Right lobe of liver (tissue), 6 donors: ENCODE measurements around the gene TMIE. TPM values are rescaled to one million over a fixed set of nuclear protein-coding genes. Genes with fewer than 3 reads are reported as not detected.

Source experiments
- ATAC-seq, 4 donors: fragments of 200-7000 bp; cut with Tn5 transposase; one replicate each; pipeline ENCODE4 v1.9.1; 2020; ENCODE audit warnings: mild to moderate bottlenecking in 4 of 4, moderate library complexity in 4 of 4
- DNase-seq, 3 donors: peaks; one replicate each; pipeline ENCODE4 v3.0.0-alpha.2; 2020
- H3K27ac ChIP-seq, 3 donors: fragments of 200-600 bp; one replicate each; pipeline ENCODE4 v1.8.0; 2022
- H3K27me3 ChIP-seq, 2 donors: fragments of 200-600 bp; one replicate each; pipeline ENCODE4 v1.8.0; 2022
- H3K36me3 ChIP-seq, 4 donors: fragments of 200-600 bp; sonication (generic) in 1 of 4; one replicate each; pipeline versions ENCODE4 v1.5.1 to v1.8.0; 2017 to 2022; ENCODE audit warnings: control low read depth in 1 of 4
- H3K4me1 ChIP-seq, 4 donors: fragments of 200-600 bp; sonication (generic) in 1 of 4; one replicate each; pipeline versions ENCODE4 v1.5.1 to v1.8.0; 2017 to 2022; ENCODE audit warnings: control low read depth in 1 of 4
- H3K4me3 ChIP-seq, 3 donors: fragments of 200-600 bp; one replicate each; pipeline ENCODE4 v1.8.0; 2022
- H3K9me3 ChIP-seq, 4 donors: fragments of 200-600 bp; sonication (generic) in 1 of 4; one replicate each; pipeline versions ENCODE4 v1.5.1 to v1.8.0; 2017 to 2022; ENCODE audit warnings: control low read depth in 1 of 4
- POLR2A ChIP-seq: fragments of 450-650 bp; IDR thresholded peaks from one replicate; pipeline ENCODE4 v1.6.1; 2017; ENCODE audit warnings: antibody characterized with exemption, mild to moderate bottlenecking
- WGBS: methylation state at CpG from one replicate; pipeline ENCODE4 v1.1.6; 2018; ENCODE audit warnings: low coverage, low lambda C conversion rate; ENCODE audit not compliant: insufficient coverage; ENCODE audit errors: missing lambda C conversion rate; 5-methylcytosine and 5-hydroxymethylcytosine counted together
- intact Hi-C, 2 donors: fragments of 100-400 bp; cut with DNase I; formaldehyde crosslinking; loops; one replicate each; pipeline versions ENCODE4 v1.11.2 to v1.14.1; 2022
- total RNA-seq, 6 experiments: library from RNA; depleted of rRNA in 2 of 6; stranded (reverse); fragments of >200 nt in 2 of 6; fragmentation: NEBNext Ultra II Directional in 3 of 6; extraction: Animal tissue kit (Norgen Biotek cat#: 25700) in 3 of 6; gene quantifications; one replicate each; pipeline versions ENCODE4 v1.1.0 to v1.2.4, GENCODE V29; 2016 to 2023
- TF ChIP-seq, protein P1 (sequence below), 4 donors: fragments of 200-600 bp in 3 of 4; fragments of 450-650 bp in 1 of 4; IDR thresholded peaks; one replicate each; pipeline versions ENCODE4 v1.5.1 to v1.8.0; 2016 to 2022; ENCODE audit warnings: antibody characterized with exemption in 4 of 4, mild to moderate bottlenecking in 2 of 4
- donor health status: DM: no; HTN: yes; CAD: no.
- donor health status: DM: no; HTN: no; CAD: no.
- donor health status: DM: no; HTN: no; CAD: no.
- donor health status: DM: no; HTN: yes; CAD: no.
- donor health status: DM: no; HTN: yes; CAD: no.

Gene TMIE
- total RNA-seq, 6 experiments from 2014 or later: 0.21 to 0.79 (median 0.34) TPM

DNA sequence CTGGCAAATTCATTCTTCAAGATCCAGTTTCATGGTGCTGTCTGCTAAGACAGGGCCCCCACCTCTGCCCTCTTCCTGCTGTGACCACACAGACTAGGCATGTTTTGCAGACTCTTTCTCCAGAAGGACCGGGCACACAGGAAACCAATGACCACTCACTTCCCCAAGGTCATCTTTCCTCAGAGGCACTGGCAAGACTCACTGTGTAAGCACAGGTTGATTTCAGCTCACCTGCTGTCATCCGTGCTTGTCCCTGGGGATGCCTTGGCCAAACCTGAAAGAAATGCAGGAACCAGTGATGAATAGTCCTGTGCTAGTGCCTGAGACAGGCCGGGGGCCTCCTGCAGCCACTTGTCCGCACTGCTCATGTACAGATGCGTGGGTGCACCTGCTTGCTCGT lies 41.2 kb upstream of the TMIE start:
- Histone ChIP-seq H3K4me1 (peaks cover 0 to 10% (median 3%) of the 10 kb centered on the region in 4 donors), H3K9me3 (no peaks in the 10 kb centered on the region), H3K27me3 (no peaks in the 10 kb centered on the region), H3K4me3 (no peak overlapping the region), H3K27ac (no peak overlapping the region), H3K36me3 (no peaks in the 10 kb centered on the region)
- WGBS: 65% methylated on average over 2 of the region's 6 CpGs
- intact Hi-C loops: no loop called here
- DNase-seq (peak in 1 of 3 donors; percentile 25), ATAC-seq (no peak)
- TF ChIP-seq POLR2A: no peak
- TF ChIP-seq, protein P1, sequence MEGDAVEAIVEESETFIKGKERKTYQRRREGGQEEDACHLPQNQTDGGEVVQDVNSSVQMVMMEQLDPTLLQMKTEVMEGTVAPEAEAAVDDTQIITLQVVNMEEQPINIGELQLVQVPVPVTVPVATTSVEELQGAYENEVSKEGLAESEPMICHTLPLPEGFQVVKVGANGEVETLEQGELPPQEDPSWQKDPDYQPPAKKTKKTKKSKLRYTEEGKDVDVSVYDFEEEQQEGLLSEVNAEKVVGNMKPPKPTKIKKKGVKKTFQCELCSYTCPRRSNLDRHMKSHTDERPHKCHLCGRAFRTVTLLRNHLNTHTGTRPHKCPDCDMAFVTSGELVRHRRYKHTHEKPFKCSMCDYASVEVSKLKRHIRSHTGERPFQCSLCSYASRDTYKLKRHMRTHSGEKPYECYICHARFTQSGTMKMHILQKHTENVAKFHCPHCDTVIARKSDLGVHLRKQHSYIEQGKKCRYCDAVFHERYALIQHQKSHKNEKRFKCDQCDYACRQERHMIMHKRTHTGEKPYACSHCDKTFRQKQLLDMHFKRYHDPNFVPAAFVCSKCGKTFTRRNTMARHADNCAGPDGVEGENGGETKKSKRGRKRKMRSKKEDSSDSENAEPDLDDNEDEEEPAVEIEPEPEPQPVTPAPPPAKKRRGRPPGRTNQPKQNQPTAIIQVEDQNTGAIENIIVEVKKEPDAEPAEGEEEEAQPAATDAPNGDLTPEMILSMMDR (IDR thresholded peaks at IDR 0.05): no peak

DNA sequence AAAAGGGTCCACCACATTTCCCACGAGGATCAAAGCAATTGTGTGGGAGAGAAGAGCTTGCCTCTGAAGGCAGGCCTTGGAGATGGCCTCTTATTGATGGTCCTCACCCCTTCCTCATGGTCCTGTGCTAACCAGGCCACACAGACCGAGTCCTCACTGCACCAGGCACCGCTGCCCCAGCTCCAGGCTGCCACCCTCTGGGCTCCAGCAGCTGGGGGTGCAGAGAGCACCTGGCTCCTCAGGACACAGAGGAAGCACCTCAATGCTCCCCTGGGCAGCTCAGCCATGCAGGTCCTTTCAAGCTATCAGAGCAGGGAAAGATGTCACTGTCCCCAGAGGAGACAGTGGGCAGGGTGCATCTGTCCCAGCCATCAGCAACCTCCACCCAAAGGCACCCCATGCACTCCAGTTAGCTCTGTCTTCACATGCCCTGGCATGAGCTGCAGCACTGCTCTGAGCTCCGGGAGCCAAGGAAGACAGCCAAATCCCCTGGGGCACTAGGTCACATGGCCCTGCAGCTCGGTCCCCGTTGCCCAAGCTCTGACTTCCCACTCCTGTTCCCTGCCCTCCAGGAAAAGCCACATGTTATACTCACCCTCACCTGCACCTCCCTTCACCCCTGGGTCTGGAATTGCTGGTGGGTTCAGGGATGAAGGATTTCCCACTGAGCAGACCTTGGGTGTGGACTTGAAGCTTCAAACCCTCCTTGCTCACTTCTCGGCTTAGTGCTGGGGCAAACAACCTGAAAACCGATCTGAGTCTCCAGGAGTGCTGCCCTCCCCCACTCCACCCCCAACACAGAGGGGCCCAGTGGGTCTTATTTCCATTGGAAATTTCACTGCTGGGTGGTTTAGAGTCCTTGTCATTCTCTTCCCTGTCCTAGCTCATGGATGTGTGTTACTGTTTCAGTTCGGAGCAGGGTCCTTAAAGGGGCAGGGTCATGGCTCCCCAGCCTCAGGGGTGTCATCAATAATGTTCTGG lies 40.4 kb upstream of the TMIE start:
- Histone ChIP-seq H3K4me1 (peaks cover 0 to 10% (median 3%) of the 10 kb centered on the region in 4 donors), H3K36me3 (no peaks in the 10 kb centered on the region), H3K9me3 (no peaks in the 10 kb centered on the region), H3K27ac (no peak overlapping the region), H3K27me3 (no peaks in the 10 kb centered on the region), H3K4me3 (no peak overlapping the region)
- WGBS: 43% methylated on average over 5 of the region's 9 CpGs
- TF ChIP-seq, protein P1 (IDR thresholded peaks at IDR 0.05): peak in 2 of 4 donors; percentile 14 to 31
- TF ChIP-seq POLR2A: no peak
- intact Hi-C loops: no loop called here
- ATAC-seq (peak; percentile 64 to 94 (median 87)), DNase-seq (peak; percentile 70 to 87 (median 85))

DNA sequence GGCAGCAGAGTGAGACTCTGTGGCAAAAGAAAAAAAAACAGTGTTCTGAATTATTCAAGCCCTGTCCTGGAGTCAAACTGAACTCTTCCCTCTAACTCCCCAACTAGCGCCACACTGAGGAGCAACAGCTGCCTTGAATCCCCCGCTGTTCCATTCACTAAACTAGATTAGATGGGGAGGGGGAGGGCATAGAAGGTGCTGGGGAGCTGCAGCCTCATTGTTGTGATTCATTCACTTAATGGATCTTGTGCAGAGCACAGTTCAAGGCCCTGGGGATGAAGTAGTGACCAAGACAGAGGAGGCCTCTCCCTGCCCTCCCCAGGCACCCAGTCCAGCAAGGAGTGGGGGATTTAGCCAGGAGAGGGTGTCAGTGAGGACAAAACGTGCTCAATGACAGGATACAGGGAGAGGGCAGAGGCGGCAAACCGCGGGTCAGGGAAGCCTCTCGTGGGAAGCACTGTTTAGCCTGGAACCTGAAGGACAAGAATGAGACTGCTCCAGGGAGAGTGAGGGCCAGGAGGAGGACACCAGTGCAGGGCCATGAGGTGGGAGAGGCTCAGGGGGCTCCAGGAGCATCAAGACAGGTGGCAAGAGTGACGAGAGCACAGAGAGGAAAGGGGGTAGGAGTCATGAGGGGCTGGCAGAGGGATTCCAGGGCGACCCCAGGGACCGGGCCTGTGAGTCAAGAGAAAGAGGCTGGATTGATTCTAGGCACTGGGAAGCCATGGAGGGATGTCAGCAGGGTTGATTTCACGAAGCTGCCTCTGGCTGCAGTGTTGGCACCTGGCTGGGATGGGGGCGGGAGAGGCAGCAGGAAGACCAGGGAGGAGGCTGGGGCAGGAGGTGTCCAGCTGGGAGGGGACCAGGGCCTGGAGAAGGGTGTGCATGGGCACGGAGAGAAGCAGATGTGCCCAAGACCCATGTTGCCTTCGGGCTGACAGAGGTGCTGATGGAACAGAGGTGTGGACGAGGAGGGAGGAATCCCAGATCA lies 39.1 kb upstream of the TMIE start:
- ATAC-seq: no peak
- Histone ChIP-seq H3K27ac (no peak overlapping the region), H3K4me3 (no peak overlapping the region), H3K36me3 (no peaks in the 10 kb centered on the region), H3K9me3 (no peaks in the 10 kb centered on the region), H3K27me3 (no peaks in the 10 kb centered on the region), H3K4me1 (peaks cover 0 to 19% (median 9%) of the 10 kb centered on the region in 4 donors)
- DNase-seq: peak in 1 of 3 donors; percentile 40
- TF ChIP-seq, protein P1 (IDR thresholded peaks at IDR 0.05): no peak
- no peak for TF ChIP-seq POLR2A
- intact Hi-C loops: no loop called here
- 79% methylated on average over 9 of the region's 15 CpGs for WGBS

DNA sequence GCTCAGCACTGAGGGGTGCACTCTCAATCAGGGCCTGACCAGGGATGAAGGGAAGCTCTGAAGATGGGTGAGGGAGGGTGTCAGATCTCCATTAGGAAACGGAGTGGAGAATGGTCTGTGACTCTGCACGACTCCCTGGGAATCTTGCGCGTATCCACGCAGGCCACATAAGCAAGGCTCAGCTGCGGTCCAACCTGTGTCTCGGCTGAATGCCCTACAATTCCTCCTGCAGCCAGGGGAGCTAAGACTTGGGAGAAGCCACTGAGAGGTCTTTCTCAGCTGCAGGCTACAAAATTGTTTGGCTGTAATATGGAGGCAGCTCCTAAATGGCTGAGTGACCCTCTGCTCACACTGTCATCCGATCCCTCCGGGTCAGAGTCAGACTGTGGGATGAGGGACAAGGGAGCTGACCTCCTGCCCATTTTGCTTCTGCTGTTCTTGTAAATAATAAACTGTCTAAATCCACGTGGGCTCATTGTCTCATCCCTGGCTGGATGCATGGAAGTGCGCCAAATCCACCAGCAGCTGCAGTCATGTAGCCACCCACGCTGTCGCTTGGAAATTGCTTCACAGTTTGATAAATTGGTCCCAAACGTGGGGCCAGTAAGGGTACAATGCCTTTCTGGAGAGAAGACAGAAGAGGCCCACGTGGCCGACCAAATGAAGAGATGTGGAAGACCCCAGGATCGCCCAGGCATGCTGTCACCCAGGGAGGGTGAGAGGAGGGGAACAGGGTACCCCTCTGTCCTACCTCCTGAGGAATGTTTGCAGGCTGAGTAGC lies 38.2 kb upstream of the TMIE start:
- intact Hi-C loops: no loop called here
- Histone ChIP-seq H3K36me3 (no peaks in the 10 kb centered on the region), H3K4me3 (no peak overlapping the region), H3K4me1 (peaks cover 0 to 20% (median 9%) of the 10 kb centered on the region in 4 donors), H3K9me3 (no peaks in the 10 kb centered on the region), H3K27ac (no peak overlapping the region), H3K27me3 (no peaks in the 10 kb centered on the region)
- peak; percentile 37 to 83 (median 53) for DNase-seq
- no peak for TF ChIP-seq POLR2A
- TF ChIP-seq, protein P1 (IDR thresholded peaks at IDR 0.05): no peak
- ATAC-seq: peak in 1 of 4 donors; percentile 50
- 26% methylated on average over 8 of the region's 17 CpGs for WGBS
